PC-9 (cell line): ENCODE measurements around the gene TEKTIP1. TPM values are rescaled to one million over a fixed set of nuclear protein-coding genes. Genes with fewer than 3 reads are reported as not detected.

Experiments
- BruUV-seq: library from RNA; stranded (reverse); fragments of 400-500 nt; replicated peaks from 2 replicates; lab custom pipeline; 2021; lab: Mats Ljungman, UMichigan
- CTCF ChIA-PET: fragments of 300-600 bp; sonication (Branson Sonifier 250); formaldehyde crosslinking; loops from one replicate; lab custom pipeline; 2022; ENCODE audit warnings: antibody characterized with exemption; lab: Charles Lee
- POLR2A ChIA-PET: fragments of 300-600 bp; sonication (Branson Sonifier 250); formaldehyde crosslinking; loops from one replicate; lab custom pipeline; 2022; ENCODE audit warnings: antibody characterized with exemption; ENCODE audit not compliant: unreplicated experiment; lab: Charles Lee
- DNase-seq, 2 experiments: peaks; one replicate each; pipeline versions ENCODE4 v3.0.0 to v3.0.0-alpha.2; 2015 to 2022; ENCODE audit warnings: mixed read lengths in 1 of 2
- H2AFZ ChIP-seq: fragments of 200-600 bp; sonication (generic); 2 replicates; pipeline ENCODE4 v1.8.1; 2017; ENCODE audit warnings: antibody characterized with exemption
- H3F3A ChIP-seq: fragments of 200-600 bp; sonication (generic); 2 replicates; pipeline ENCODE4 v1.8.1; 2017; ENCODE audit warnings: antibody characterized with exemption, mild to moderate bottlenecking, low read depth; ENCODE audit not compliant: insufficient read depth
- H3K27ac ChIP-seq: fragments of 200-600 bp; sonication (generic); 2 replicates; pipeline ENCODE4 v1.6.1; 2016; ENCODE audit warnings: mixed run types
- H3K27me3 ChIP-seq: fragments of 200-600 bp; sonication (generic); 2 replicates; pipeline ENCODE4 v1.6.1; 2016; ENCODE audit warnings: low read depth, mixed run types; ENCODE audit not compliant: insufficient read depth
- H3K36me3 ChIP-seq: fragments of 200-600 bp; sonication (generic); 2 replicates; pipeline ENCODE4 v1.6.1; 2016; ENCODE audit warnings: low read depth, mixed run types
- H3K4me1 ChIP-seq: fragments of 200-600 bp; sonication (generic); replicated peaks from 2 replicates; pipeline ENCODE4 v1.6.1; 2016; ENCODE audit warnings: mixed run types; ENCODE audit not compliant: insufficient read depth
- H3K4me2 ChIP-seq: fragments of 200-600 bp; sonication (generic); 2 replicates; pipeline ENCODE4 v1.6.1; 2017; ENCODE audit warnings: mixed run types
- H3K4me3 ChIP-seq: fragments of 200-600 bp; sonication (generic); 2 replicates; pipeline ENCODE4 v1.6.1; 2016; ENCODE audit warnings: mixed run types
- H3K79me2 ChIP-seq: fragments of 200-600 bp; sonication (generic); 2 replicates; pipeline ENCODE4 v1.6.1; 2017; ENCODE audit warnings: low read depth, mixed run types
- H3K9me2 ChIP-seq: fragments of 200-600 bp; sonication (generic); 2 replicates; pipeline ENCODE4 v1.8.1; 2017; ENCODE audit warnings: mild to moderate bottlenecking; ENCODE audit not compliant: insufficient read depth
- H3K9me3 ChIP-seq: fragments of 200-600 bp; sonication (generic); 2 replicates; pipeline ENCODE4 v1.8.1; 2016; ENCODE audit warnings: low read depth; ENCODE audit not compliant: insufficient read depth
- H4K20me1 ChIP-seq: fragments of 200-600 bp; sonication (generic); 2 replicates; pipeline ENCODE4 v1.8.1; 2017; ENCODE audit not compliant: insufficient read depth
- EZH2 ChIP-seq: fragments of 200-600 bp; sonication (generic); IDR thresholded peaks from 2 replicates; pipeline ENCODE4 v1.8.0; 2017; ENCODE audit warnings: antibody characterized with exemption, low read depth
- intact Hi-C: fragments of 100-400 bp; cut with micrococcal nuclease; formaldehyde crosslinking; loops from one replicate; pipeline ENCODE4 v1.10.0; 2022; ENCODE audit not compliant: unreplicated experiment
- total RNA-seq: library from RNA; stranded (reverse); gene quantifications from 2 replicates; pipeline ENCODE4 v1.2.3, GENCODE V29; 2021
- TF ChIP-seq, protein P1 (sequence below): fragments of 200-600 bp; sonication (generic); conservative IDR thresholded peaks from 2 replicates; pipeline ENCODE4 v1.6.1; 2017; ENCODE audit warnings: mixed run types, antibody characterized with exemption, mild to moderate bottlenecking, moderate library complexity

TEKTIP1 gene
- total RNA-seq, 1 experiment from 2014 or later: 4.9 TPM

DNA sequence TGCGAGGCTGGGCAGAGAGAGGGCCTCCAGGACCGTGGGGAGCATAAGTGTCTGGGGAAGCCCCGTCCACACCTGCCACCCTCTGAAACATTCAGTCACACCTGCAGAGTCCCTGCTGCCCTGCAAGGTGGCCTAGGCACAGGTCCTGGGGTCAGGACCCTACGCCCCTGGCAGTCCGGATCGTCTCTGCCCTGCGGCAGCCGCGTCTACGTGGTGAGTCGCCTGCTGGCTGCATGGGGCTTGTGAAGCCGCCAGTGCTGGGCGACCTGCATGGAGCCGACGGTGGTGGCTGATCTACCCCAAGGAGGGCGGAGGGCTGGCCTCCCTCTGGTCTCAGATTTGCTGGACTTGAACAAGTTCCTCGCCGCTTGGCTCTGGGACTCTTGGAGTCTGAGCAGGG is 19.8 kb upstream of the TEKTIP1 start:
- no peaks in the 10 kb centered on the region for H3K36me3 ChIP-seq
- POLR2A ChIA-PET: no interaction called here

DNA sequence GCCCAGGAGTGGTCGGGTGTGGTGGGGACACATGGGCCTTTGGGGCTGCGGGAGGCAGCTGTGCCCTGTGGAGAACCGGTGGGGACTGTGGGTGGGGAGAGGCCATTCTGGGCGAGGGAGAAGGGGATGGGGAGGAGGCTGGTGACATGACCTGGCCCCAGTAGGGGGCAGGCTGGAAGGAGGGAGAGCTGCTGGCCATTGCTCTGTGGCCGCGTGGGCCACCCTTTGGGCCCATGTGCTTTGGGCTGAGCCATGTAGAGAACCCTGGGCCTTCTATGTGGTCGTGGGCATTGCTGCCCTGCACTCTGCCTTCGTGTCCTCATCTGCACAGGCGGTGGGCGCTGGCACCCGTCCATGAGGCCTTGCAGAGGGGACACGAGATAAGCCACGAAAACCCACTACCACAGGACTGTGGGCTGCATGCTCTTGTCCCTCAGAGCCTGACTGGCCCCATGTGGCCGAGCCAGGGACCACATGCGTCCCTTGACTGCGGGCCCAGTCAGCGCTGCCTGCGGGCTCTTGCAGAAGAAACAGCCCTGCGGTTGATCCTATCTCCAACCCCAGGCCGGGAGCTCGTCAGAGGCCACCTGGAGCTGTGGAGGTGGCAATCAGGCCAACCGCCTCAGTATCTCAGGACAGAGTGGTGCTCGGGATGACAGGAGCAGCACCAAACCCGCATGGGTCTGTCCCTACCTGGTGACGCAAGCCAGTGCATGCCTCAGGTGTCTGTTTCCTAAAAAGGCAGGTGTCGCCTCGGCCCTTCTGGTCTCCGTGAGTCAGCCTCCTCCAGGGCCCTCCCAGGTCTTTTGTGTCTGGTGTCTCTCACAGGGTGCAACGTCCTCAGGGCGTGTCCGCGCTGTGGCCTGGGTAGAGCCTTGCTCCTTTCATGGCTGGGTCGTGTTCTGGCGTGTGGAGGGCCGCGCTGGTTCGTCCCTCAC is 18.5 kb upstream of the TEKTIP1 start:
- Histone ChIP-seq H3K4me3 (no peak overlapping the region), H2AFZ (no peak overlapping the region), H3K4me2 (no peak overlapping the region), H3K27ac (no peak overlapping the region), H3K4me1 (no peaks in the 10 kb centered on the region), H4K20me1 (peaks cover 9% of the 10 kb centered on the region; the same call in 1 of the 2 replicates), H3F3A (no peaks in the 10 kb centered on the region), H3K9me2 (no peaks in the 10 kb centered on the region), H3K36me3 (no peaks in the 10 kb centered on the region), H3K27me3 (no peaks in the 10 kb centered on the region), H3K9me3 (no peaks in the 10 kb centered on the region), H3K79me2 (peaks cover 19% of the 10 kb centered on the region; the same call in 1 of the 2 replicates)
- DNase-seq: peak in 1 of 2 experiments; percentile 77
- intact Hi-C loops: no loop called here
- CTCF ChIA-PET: interaction anchor here (0.6 kb wide), 2 partner anchors 192 to 477 kb away, joined by 4 to 7 read pairs; no protein-coding TSS in a partner anchor
- no TSS peak for BruUV-seq
- POLR2A ChIA-PET: no interaction called here
- TF ChIP-seq, protein P1, sequence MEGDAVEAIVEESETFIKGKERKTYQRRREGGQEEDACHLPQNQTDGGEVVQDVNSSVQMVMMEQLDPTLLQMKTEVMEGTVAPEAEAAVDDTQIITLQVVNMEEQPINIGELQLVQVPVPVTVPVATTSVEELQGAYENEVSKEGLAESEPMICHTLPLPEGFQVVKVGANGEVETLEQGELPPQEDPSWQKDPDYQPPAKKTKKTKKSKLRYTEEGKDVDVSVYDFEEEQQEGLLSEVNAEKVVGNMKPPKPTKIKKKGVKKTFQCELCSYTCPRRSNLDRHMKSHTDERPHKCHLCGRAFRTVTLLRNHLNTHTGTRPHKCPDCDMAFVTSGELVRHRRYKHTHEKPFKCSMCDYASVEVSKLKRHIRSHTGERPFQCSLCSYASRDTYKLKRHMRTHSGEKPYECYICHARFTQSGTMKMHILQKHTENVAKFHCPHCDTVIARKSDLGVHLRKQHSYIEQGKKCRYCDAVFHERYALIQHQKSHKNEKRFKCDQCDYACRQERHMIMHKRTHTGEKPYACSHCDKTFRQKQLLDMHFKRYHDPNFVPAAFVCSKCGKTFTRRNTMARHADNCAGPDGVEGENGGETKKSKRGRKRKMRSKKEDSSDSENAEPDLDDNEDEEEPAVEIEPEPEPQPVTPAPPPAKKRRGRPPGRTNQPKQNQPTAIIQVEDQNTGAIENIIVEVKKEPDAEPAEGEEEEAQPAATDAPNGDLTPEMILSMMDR: no peak
- no peak for TF ChIP-seq EZH2

More for the DNA sequence above, 19.8 kb upstream of the TEKTIP1 start:
- no peaks in the 10 kb centered on the region for H3K9me3 ChIP-seq
- peaks cover 22% of the 10 kb centered on the region; the same call in 1 of the 2 replicates for H3K79me2 ChIP-seq
- intact Hi-C loops: no loop called here
- CTCF ChIA-PET: no interaction called here
- H4K20me1 ChIP-seq: peaks cover 9% of the 10 kb centered on the region; the same call in 1 of the 2 replicates
- TF ChIP-seq, protein P1: no peak
- TF ChIP-seq EZH2: no peak
- BruUV-seq: no TSS peak
- no peak overlapping the region for H3K4me2 ChIP-seq
- no peak overlapping the region for H3K27ac ChIP-seq
- no peaks in the 10 kb centered on the region for H3K27me3 ChIP-seq
- no peak for DNase-seq
- no peak overlapping the region for H3K4me3 ChIP-seq
- H3F3A ChIP-seq: no peaks in the 10 kb centered on the region
- no peaks in the 10 kb centered on the region for H3K4me1 ChIP-seq
- H3K9me2 ChIP-seq: no peaks in the 10 kb centered on the region
- no peak overlapping the region for H2AFZ ChIP-seq

GRCh38 chr19:3521104-3521445 is 17.9 kb upstream of the TEKTIP1 start:
- CTCF ChIA-PET: interaction anchor here (0.6 kb wide), 1 partner anchor 192 kb away, joined by 4 read pairs; no protein-coding TSS in a partner anchor
- H4K20me1 ChIP-seq: peaks cover 9% of the 10 kb centered on the region; the same call in 1 of the 2 replicates
- no peak for DNase-seq

More at GRCh38 chr19:3521104-3521445, 17.9 kb upstream of the TEKTIP1 start:
- H3K4me3 ChIP-seq: no peak overlapping the region
- no peaks in the 10 kb centered on the region for H3F3A ChIP-seq
- intact Hi-C loops: no loop called here
- no peaks in the 10 kb centered on the region for H3K27me3 ChIP-seq
- H3K4me2 ChIP-seq: no peak overlapping the region
- no peak overlapping the region for H2AFZ ChIP-seq
- TSS peak; percentile 46 for BruUV-seq
- H3K27ac ChIP-seq: no peak overlapping the region
- POLR2A ChIA-PET: no interaction called here
- H3K36me3 ChIP-seq: no peaks in the 10 kb centered on the region
- no peaks in the 10 kb centered on the region for H3K9me2 ChIP-seq
- H3K4me1 ChIP-seq: no peaks in the 10 kb centered on the region
- TF ChIP-seq EZH2: no peak
- TF ChIP-seq, protein P1: no peak
- peaks cover 15% of the 10 kb centered on the region; the same call in 1 of the 2 replicates for H3K79me2 ChIP-seq
- no peaks in the 10 kb centered on the region for H3K9me3 ChIP-seq
